ENCODE results near the gene TASL. TPM values are rescaled to one million over a fixed set of nuclear protein-coding genes. Genes with fewer than 3 reads are reported as not detected.
"Not testable (repeated sequence)": the region's sequence is repeated elsewhere in the genome, so short reads cannot be mapped to it uniquely, and the experiment has no call there.

TASL gene
- polyA plus RNA-seq, 3 donors = 0.48 to 0.68 (median 0.52) TPM

GRCh38 chrX:30582664-30583063, 5.1 kb upstream of the TASL start:
- DNase-seq = no peak

- no peak for DNase-seq
These were observed 3.1 kb upstream of the TASL start for GRCh38 chrX:30580641-30581040.

GRCh38 chrX:30576881-30577280, 685 bp downstream of the TASL start:
- DNase-seq = no peak

- DNase-seq = no peak
These were observed 4.4 kb downstream of the TASL start for GRCh38 chrX:30573125-30573524.

- DNase-seq = no peak
These were observed 4.9 kb downstream of the TASL start for GRCh38 chrX:30572678-30573077.

- no peak for DNase-seq
These were observed 5.6 kb downstream of the TASL start for GRCh38 chrX:30572004-30572403.

- no peak for DNase-seq
These were observed 7.1 kb downstream of the TASL start for GRCh38 chrX:30570505-30570904.

GRCh38 chrX:30568136-30568535, 9.4 kb downstream of the TASL start:
- no peak for DNase-seq

GRCh38 chrX:30563070-30563469, 14.5 kb downstream of the TASL start:
- not testable (repeated sequence) for DNase-seq

- no peak for DNase-seq
These were observed 16.4 kb downstream of the TASL start for GRCh38 chrX:30561191-30561590.

GRCh38 chrX:30538271-30538670, 39.3 kb downstream of the TASL start:
- DNase-seq = no peak

- no peak for DNase-seq
These were observed 43.7 kb downstream of the TASL start for GRCh38 chrX:30533835-30534234.

- no peak for DNase-seq
These were observed 44.3 kb downstream of the TASL start for GRCh38 chrX:30533266-30533665.

GRCh38 chrX:30530606-30531005, 47.0 kb downstream of the TASL start:
- no peak for DNase-seq

- no peak for DNase-seq
These were observed 51.8 kb downstream of the TASL start for GRCh38 chrX:30525732-30526131.

- DNase-seq = no peak
These were observed 56.0 kb downstream of the TASL start for GRCh38 chrX:30521440-30522182.

- no peak for DNase-seq
These were observed 64.3 kb downstream of the TASL start for GRCh38 chrX:30513284-30513683.

Other genes starting within 250 kb of the TASL start
- 100 to 1,000 TPM in 2 of 3 donors, 10 to 100 TPM in 1; 70.2 to 144 (median 126) TPM for gene GK, start 75.7 kb upstream of the TASL start, polyA plus RNA-seq (ENCODE audit: insufficient read length in 3 of 3)

All from renal pelvis (tissue), 4 donors.